ENCODE measurements around the gene ZBTB8A.

The ZBTB8A gene

DNA sequence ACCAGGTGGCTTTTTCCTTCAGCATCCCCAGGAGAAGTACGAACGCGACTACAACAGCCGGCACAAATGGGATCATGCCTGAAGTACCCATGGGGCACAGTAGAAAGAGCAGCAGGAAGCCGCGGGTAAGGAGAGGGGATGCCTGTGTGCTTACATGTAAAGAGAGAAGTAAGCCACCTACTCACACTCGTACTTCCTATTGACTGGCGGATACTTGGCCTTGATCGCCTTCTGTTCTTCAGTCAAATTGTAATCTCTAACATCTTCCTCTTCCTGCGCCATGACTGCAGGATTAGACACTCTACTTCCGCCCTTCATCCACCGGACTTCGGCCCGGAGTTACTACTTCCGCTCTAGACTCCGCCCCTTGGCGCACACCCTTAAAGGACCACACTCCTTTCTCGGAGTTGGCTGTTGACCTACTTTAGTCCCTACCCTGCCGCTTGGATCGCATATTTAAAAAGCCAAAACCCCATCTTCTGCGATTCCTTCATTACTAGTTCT, 111.1 kb downstream of the ZBTB8A start, which contains the start of gene ZBTB8OS:
ZBTB8OS (minus strand) TSS at position 303 of the 504 bp plus-strand sequence; CDS start at position 282, 21 bp downstream.
- Histone ChIP-seq H3K79me2 (peaks cover 25% of the 10 kb centered on the region), H3K27me3 (ENCODE audit: control insufficient read depth, insufficient read depth, low read length) (no peaks in the 10 kb centered on the region), H3K27ac (peak within 1 kb of the TSS; percentile 100), H3K36me3 (ENCODE audit: control insufficient read depth, insufficient read depth, low read length) (no peaks in the 10 kb centered on the region), H2AFZ (peak within 1 kb of the TSS; percentile 90), H3K4me1 (peaks cover 4% of the 10 kb centered on the region), H3K4me3 (ENCODE audit: low read depth, low read length) (peak within 1 kb of the TSS; percentile 94), H3K4me2 (ENCODE audit: low read length) (peak within 1 kb of the TSS; percentile 97), H3K9ac (peak within 1 kb of the TSS; percentile 87), H3K9me3 (ENCODE audit: control insufficient read depth, low read length) (no peaks in the 10 kb centered on the region)
- TF ChIP-seq, protein P1, sequence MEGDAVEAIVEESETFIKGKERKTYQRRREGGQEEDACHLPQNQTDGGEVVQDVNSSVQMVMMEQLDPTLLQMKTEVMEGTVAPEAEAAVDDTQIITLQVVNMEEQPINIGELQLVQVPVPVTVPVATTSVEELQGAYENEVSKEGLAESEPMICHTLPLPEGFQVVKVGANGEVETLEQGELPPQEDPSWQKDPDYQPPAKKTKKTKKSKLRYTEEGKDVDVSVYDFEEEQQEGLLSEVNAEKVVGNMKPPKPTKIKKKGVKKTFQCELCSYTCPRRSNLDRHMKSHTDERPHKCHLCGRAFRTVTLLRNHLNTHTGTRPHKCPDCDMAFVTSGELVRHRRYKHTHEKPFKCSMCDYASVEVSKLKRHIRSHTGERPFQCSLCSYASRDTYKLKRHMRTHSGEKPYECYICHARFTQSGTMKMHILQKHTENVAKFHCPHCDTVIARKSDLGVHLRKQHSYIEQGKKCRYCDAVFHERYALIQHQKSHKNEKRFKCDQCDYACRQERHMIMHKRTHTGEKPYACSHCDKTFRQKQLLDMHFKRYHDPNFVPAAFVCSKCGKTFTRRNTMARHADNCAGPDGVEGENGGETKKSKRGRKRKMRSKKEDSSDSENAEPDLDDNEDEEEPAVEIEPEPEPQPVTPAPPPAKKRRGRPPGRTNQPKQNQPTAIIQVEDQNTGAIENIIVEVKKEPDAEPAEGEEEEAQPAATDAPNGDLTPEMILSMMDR (IDR thresholded peaks at IDR 0.05), result no peak

DNA sequence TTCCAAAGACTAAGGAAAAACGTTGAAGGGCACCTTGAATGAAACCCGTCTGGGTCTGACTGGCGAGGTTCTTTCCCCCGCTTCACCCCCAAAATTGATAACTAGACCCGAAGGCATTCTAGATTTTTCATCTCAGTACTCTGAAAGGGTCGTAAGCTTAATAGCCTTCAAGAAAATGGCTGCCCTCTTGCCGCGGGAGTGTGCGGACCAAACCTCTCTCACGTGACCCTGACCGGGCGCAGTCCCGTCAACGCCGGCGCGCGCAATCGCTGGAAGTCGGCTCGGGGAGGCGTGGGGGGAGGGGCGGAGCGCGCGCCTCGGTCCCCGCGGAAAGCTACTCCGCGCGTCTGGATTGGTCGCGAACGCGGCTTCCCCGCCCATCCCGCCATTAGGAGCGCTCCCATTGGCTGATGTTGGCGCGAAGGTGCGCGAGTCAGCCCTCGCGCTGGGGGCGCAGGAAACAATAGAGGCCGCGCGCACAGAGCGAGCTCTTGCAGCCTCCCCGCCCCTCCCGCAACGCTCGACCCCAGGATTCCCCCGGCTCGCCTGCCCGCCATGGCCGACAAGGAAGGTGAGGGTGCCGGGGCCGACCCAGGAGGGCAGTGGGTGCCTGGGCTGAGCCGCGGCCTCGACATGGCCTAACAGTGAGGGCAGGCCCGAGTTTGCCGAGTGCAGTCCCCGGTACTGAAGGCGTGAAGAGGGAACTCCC, 111.7 kb downstream of the ZBTB8A start, which contains the start of gene RBBP4:
RBBP4 (plus strand) TSS at position 457 of the 709 bp plus-strand sequence; CDS start at position 556, 99 bp downstream.
- Histone ChIP-seq H3K79me2 (peaks cover 22% of the 10 kb centered on the region), H3K4me1 (peaks cover 4% of the 10 kb centered on the region), H3K9me3 (ENCODE audit: control insufficient read depth, low read length) (no peaks in the 10 kb centered on the region), H3K36me3 (ENCODE audit: control insufficient read depth, insufficient read depth, low read length) (no peaks in the 10 kb centered on the region), H2AFZ (peak within 1 kb of the TSS; percentile 90), H3K27ac (peak within 1 kb of the TSS; percentile 100), H3K4me2 (ENCODE audit: low read length) (peak within 1 kb of the TSS; percentile 97), H3K27me3 (ENCODE audit: control insufficient read depth, insufficient read depth, low read length) (no peaks in the 10 kb centered on the region), H3K9ac (peak within 1 kb of the TSS; percentile 87), H3K4me3 (ENCODE audit: low read depth, low read length) (peak within 1 kb of the TSS; percentile 94)
- TF ChIP-seq, protein P1 (IDR thresholded peaks at IDR 0.05), result no peak

DNA sequence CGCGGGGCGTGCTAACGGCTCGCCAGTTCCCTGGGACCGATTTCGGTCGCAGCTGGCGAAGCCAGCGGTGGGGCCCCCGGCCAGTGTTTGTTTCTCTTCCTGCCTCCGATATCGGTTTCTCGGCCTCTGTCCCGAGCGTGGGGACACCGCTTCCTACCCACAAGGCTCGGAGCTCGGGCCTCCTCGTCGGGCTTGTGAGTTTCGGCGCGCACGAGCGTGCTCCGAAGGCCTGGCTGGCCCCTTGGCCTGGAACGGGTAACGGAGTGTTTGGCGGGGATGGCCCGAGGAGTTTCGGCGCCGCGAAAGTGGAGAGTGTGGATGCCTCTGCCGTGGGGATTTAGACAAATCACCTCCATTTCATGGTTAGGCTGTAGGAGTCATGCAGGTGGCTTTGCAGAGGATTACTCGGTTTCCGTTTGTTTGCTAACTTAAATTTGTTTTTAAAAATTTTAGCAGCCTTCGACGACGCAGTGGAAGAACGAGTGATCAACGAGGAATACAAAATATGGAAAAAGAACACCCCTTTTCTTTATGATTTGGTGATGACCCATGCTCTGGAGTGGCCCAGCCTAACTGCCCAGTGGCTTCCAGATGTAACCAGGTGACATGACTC, 112.3 kb downstream of the ZBTB8A start:
- Histone ChIP-seq H3K9ac (peak overlapping the region; percentile 84), H3K4me3 (ENCODE audit: low read depth, low read length) (peak overlapping the region; percentile 94), H3K4me1 (peaks cover 4% of the 10 kb centered on the region), H3K9me3 (ENCODE audit: control insufficient read depth, low read length) (no peaks in the 10 kb centered on the region), H3K4me2 (ENCODE audit: low read length) (peak overlapping the region; percentile 83), H3K79me2 (peaks cover 22% of the 10 kb centered on the region), H3K27ac (peak overlapping the region; percentile 100), H2AFZ (peak overlapping the region; percentile 83), H3K36me3 (ENCODE audit: control insufficient read depth, insufficient read depth, low read length) (no peaks in the 10 kb centered on the region), H3K27me3 (ENCODE audit: control insufficient read depth, insufficient read depth, low read length) (no peaks in the 10 kb centered on the region)
- TF ChIP-seq, protein P1 (IDR thresholded peaks at IDR 0.05), result no peak

DNA sequence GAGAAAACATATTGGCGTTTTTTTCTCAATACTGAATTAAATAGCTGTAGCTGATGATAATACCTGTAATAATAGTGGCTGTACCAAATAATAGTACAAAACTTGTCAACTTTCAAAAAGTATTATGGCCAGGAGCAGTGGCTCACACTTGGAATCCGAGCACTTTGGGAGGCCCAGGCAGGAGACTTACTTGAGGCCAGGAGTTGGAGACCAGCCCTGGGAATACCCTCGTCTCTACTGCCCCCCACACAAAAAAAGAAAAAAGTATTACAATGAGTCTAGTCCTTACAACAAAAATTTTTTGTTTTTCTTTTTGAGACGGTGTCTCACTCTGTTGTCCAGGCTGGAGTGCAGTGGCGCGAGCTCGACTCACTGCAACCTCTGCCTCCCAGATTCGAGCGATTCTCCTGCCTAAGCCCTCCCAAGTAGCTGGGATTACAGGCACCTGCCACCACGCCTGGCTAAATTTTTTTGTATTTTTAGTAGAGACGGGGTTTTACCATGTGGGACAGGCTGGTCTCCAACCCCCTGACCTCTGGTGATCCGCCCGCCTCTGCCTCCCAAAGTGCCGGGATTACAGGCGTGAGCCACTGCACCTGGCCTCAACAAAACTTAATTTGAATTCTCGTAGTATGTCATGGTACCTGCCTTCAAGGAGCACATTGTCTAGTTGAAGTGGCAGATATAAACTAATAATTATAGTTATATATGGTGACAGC, 113.2 kb downstream of the ZBTB8A start:
- Histone ChIP-seq H3K4me2 (ENCODE audit: low read length) (peak overlapping the region; percentile 83), H3K4me3 (ENCODE audit: low read depth, low read length) (peak overlapping the region; percentile 94), H3K36me3 (ENCODE audit: control insufficient read depth, insufficient read depth, low read length) (no peaks in the 10 kb centered on the region), H3K79me2 (peaks cover 22% of the 10 kb centered on the region), H3K4me1 (peaks cover 4% of the 10 kb centered on the region), H2AFZ (no peak overlapping the region), H3K9ac (no peak overlapping the region), H3K27me3 (ENCODE audit: control insufficient read depth, insufficient read depth, low read length) (no peaks in the 10 kb centered on the region), H3K27ac (no peak overlapping the region), H3K9me3 (ENCODE audit: control insufficient read depth, low read length) (no peaks in the 10 kb centered on the region)
- TF ChIP-seq, protein P1 (IDR thresholded peaks at IDR 0.05), result no peak

Measured in parathyroid adenoma (tissue), 2 donors.